ENCODE measurements around the gene ZNF524. TPM values are rescaled to one million over a fixed set of nuclear protein-coding genes. Genes with fewer than 3 reads are reported as not detected.

ZNF524 gene
- total RNA-seq, 1 donor from 2014 or later: 6.3 TPM

DNA sequence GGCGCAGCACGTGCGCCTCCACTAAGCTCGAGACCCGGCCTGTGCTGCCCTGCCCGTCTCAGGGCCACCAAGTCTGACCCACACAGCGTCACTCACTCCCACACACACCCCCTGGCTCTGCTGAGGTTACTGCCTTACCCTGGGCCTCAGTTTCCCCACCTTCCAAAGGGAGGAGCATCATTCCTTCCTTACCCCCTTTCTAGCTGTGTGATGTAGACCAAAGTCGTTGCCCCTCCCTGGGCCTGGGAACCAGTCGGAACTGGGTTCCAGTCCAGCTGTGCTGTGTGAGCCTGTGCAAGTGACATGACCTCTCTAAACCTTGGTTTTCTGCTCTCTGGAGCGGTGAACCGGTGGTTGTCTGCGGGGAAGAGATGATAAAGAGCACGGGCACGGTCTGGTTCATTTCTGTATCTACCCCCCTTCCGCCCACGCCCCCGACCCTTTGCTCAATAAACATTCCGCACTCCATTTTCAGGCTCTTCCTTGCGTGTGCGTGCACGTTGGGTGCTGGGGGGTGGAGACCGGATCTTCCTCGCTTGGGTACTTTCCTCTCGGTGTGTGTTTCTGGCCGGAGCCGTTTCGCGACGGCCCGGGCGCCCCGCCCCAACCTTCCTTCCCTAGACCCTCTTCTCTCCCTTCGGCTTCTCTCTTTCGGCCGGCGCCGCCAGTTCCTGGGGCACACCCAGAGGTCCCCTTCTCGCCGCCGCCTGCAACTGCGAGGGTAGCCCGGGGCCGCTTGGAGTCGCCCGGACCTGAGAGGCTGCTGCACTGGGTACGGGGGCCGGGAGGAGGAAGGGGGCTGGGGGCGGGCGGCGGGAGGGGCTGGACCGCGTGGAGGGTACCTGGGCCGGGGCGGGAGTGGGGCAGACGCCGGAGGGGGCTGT is 43.2 kb downstream of the ZNF524 start, which contains the start of gene ZNF581:
Gene ZNF581 (plus strand): TSS at position 647 of the 884 bp plus-strand sequence. CDS start 923 bp downstream, outside the sequence.
- H2AFZ ChIP-seq (ENCODE audit: low read depth, low read length): peak within 1 kb of the TSS; percentile 5
- peak; percentile 67 for DNase-seq (ENCODE audit: low read depth)
- FAIRE-seq: no peak

DNA sequence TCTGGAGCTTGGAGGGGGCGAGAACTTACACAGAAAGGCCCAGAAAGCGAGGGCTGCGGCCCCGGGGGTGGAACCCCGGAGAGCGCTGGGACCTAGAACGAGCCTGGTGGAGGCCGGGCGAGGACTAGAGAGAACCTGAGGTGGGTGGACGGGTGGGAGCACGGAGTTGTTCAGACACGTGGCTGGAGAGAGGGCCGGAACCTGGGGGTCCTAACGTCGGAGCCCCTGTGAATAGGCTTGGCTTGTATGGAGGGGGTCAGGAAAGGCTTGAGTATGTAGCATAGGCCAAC is 43.7 kb downstream of the ZNF524 start:
- no peaks in the 10 kb centered on the region for H3K9me3 Mint-ChIP-seq (ENCODE audit: unreplicated experiment)
- peaks cover 18% of the 10 kb centered on the region for H3K4me1 Mint-ChIP-seq (ENCODE audit: low read depth, unreplicated experiment)
- peak overlapping the region; percentile 97 for H3K4me3 Mint-ChIP-seq (ENCODE audit: unreplicated experiment)
- Histone ChIP-seq H3K4me3 (ENCODE audit: insufficient read depth, low read depth, low read length) (peak overlapping the region; percentile 87), H3K9me3 (ENCODE audit: insufficient read depth, low read depth, low read length) (no peaks in the 10 kb centered on the region), H3K4me2 (ENCODE audit: low read length) (peak overlapping the region; percentile 100), H3K79me2 (ENCODE audit: insufficient read depth, low read length) (peaks cover 51% of the 10 kb centered on the region), H3K9ac (ENCODE audit: low read length) (peak overlapping the region; percentile 92), H3K36me3 (ENCODE audit: insufficient read depth, low read length) (peaks cover 9% of the 10 kb centered on the region), H3K27me3 (ENCODE audit: insufficient read depth, low read length) (no peaks in the 10 kb centered on the region), H2AFZ (ENCODE audit: low read depth, low read length) (no peak overlapping the region), H3K4me1 (ENCODE audit: insufficient read depth, low read length) (peaks cover 39% of the 10 kb centered on the region), H3K27ac (ENCODE audit: low read depth, low read length) (peak overlapping the region; percentile 41), H4K20me1 (ENCODE audit: insufficient read depth, low read length) (peaks cover 25% of the 10 kb centered on the region)
- FAIRE-seq: no peak
- H3K27ac Mint-ChIP-seq (ENCODE audit: unreplicated experiment): peak overlapping the region; percentile 94
- no peaks in the 10 kb centered on the region for H3K27me3 Mint-ChIP-seq (ENCODE audit: low read depth, unreplicated experiment)
- H3K36me3 Mint-ChIP-seq (ENCODE audit: low read depth, unreplicated experiment): peaks cover 8% of the 10 kb centered on the region
- no peak for TF ChIP-seq EZH2 (IDR thresholded peaks at IDR 0.05; ENCODE audit: insufficient read depth, low read length)
- TF ChIP-seq, protein P1, sequence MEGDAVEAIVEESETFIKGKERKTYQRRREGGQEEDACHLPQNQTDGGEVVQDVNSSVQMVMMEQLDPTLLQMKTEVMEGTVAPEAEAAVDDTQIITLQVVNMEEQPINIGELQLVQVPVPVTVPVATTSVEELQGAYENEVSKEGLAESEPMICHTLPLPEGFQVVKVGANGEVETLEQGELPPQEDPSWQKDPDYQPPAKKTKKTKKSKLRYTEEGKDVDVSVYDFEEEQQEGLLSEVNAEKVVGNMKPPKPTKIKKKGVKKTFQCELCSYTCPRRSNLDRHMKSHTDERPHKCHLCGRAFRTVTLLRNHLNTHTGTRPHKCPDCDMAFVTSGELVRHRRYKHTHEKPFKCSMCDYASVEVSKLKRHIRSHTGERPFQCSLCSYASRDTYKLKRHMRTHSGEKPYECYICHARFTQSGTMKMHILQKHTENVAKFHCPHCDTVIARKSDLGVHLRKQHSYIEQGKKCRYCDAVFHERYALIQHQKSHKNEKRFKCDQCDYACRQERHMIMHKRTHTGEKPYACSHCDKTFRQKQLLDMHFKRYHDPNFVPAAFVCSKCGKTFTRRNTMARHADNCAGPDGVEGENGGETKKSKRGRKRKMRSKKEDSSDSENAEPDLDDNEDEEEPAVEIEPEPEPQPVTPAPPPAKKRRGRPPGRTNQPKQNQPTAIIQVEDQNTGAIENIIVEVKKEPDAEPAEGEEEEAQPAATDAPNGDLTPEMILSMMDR (IDR thresholded peaks at IDR 0.05; ENCODE audit: insufficient read depth, low read depth, low read length): no peak
- DNase-seq (ENCODE audit: low read depth): no peak

More for the DNA sequence above, 43.2 kb downstream of the ZNF524 start, which contains the start of gene ZNF581:
- Histone ChIP-seq H3K27ac (ENCODE audit: low read depth, low read length) (peak within 1 kb of the TSS; percentile 41), H3K4me3 (ENCODE audit: insufficient read depth, low read depth, low read length) (peak within 1 kb of the TSS; percentile 87), H3K4me2 (ENCODE audit: low read length) (peak within 1 kb of the TSS; percentile 100), H4K20me1 (ENCODE audit: insufficient read depth, low read length) (peaks cover 25% of the 10 kb centered on the region), H3K9ac (ENCODE audit: low read length) (peak within 1 kb of the TSS; percentile 92), H3K36me3 (ENCODE audit: insufficient read depth, low read length) (peaks cover 9% of the 10 kb centered on the region), H3K79me2 (ENCODE audit: insufficient read depth, low read length) (peaks cover 52% of the 10 kb centered on the region), H3K4me1 (ENCODE audit: insufficient read depth, low read length) (peaks cover 35% of the 10 kb centered on the region), H3K27me3 (ENCODE audit: insufficient read depth, low read length) (no peaks in the 10 kb centered on the region), H3K9me3 (ENCODE audit: insufficient read depth, low read depth, low read length) (no peaks in the 10 kb centered on the region)
- H3K27ac Mint-ChIP-seq (ENCODE audit: unreplicated experiment): peak within 1 kb of the TSS; percentile 95
- H3K9me3 Mint-ChIP-seq (ENCODE audit: unreplicated experiment): no peaks in the 10 kb centered on the region
- TF ChIP-seq EZH2 (IDR thresholded peaks at IDR 0.05; ENCODE audit: insufficient read depth, low read length): no peak
- TF ChIP-seq, protein P1 (IDR thresholded peaks at IDR 0.05; ENCODE audit: insufficient read depth, low read depth, low read length): no peak
- peak within 1 kb of the TSS; percentile 97 for H3K4me3 Mint-ChIP-seq (ENCODE audit: unreplicated experiment)
- H3K4me1 Mint-ChIP-seq (ENCODE audit: low read depth, unreplicated experiment): peaks cover 18% of the 10 kb centered on the region
- H3K36me3 Mint-ChIP-seq (ENCODE audit: low read depth, unreplicated experiment): peaks cover 8% of the 10 kb centered on the region
- H3K27me3 Mint-ChIP-seq (ENCODE audit: low read depth, unreplicated experiment): no peaks in the 10 kb centered on the region
